NCI-H1417 (cell line): ENCODE data around the gene AKAP7.

Source experiments
- DNase-seq, 3 experiments: peaks; one replicate each; lab custom pipeline; 2025; lab: John Stamatoyannopoulos, UW

The AKAP7 gene

GRCh38 chr6:131134220-131134979, 867 bp upstream of the AKAP7 start:
- peak in 1 of 3 experiments; percentile 37 for DNase-seq

GRCh38 chr6:131134980-131135243, 355 bp upstream of the AKAP7 start:
- DNase-seq, result no peak

GRCh38 chr6:131136021-131136786, 937 bp downstream of the AKAP7 start:
- DNase-seq, result no peak

- no peak for DNase-seq
These were observed 4.3 kb downstream of the AKAP7 start for GRCh38 chr6:131139599-131139998.

GRCh38 chr6:131143319-131143718, 8.1 kb downstream of the AKAP7 start:
- DNase-seq, result no peak

DNA sequence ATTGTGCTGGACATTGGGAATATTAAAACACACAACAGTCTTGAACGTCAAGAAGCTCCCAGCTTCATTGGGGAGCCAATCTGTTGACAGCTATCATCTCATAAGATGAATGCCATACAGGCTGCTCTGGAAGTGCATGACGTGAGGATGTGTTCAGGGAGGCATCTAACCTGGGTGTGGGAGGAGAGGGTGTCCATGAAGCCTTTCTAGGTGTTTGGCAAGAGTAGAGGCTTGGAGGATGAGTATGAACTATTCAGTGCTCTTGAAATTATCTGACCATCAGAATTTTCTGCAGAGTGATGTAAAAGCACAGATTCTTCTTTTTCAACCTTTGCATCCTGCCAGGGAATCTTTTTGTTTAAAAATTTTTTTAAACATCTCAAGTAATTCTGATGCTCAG, 11.6 kb downstream of the AKAP7 start:
- DNase-seq, result no peak

DNA sequence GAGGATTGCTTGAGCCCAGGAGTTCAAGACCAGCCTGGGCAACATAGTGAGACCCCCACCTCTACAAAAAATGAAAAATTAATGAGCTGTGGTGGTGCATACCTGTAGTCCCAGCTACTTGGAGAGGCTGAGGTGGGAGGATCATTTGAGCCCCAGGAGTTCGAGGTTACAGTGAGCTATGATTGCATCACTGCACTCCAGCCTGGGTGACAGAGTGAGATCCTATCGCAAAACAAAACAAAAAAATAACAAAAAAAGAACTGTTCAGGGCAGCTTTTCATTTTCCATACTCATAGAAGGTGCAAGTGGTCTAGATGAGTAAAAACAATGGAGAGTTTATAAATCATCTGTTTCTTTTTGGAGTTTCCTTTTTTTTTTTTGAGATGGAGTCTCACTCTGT, 21.1 kb downstream of the AKAP7 start:
- DNase-seq, result no peak

DNA sequence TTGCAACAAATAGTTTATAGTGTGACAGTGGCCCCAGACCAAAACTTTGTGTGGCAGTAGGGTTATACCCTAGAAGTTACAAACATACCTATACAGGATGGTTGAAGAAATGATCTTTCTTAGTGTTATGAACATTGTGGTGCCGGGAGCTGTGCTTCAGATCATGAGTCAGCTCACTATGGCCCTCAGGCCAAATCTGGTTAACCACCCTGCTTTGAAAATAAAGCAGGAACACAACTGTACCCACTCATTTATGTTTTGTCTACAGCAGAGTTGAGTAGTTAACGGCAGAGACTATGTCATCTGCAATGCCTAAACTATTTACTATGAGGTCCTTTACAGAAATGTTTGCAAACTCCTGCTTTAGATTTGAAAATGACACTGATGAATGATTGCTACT, 24.3 kb downstream of the AKAP7 start:
- no peak for DNase-seq

- DNase-seq, result no peak
These were observed 25.0 kb downstream of the AKAP7 start for GRCh38 chr6:131160254-131160758.

DNA sequence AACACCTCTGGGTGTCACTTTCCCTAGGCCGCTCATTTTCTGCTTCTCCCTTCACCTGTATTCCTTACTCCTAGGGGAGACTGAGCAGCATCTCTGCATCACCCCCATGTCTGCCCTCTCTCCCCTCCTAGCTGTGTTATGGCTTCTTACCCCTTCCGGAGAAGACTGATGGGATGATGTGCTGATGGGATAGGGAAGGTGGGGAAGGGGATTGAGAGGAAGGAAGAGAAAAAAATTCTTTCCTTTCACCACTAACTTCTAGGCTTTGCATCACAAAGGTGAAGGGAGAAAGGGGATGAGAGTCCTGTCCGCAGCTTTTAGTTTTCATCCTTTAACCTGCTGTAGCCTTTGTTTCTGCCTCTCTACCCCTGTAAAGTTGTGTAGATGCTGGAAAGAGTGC, 26.7 kb downstream of the AKAP7 start:
- DNase-seq, result no peak

DNA sequence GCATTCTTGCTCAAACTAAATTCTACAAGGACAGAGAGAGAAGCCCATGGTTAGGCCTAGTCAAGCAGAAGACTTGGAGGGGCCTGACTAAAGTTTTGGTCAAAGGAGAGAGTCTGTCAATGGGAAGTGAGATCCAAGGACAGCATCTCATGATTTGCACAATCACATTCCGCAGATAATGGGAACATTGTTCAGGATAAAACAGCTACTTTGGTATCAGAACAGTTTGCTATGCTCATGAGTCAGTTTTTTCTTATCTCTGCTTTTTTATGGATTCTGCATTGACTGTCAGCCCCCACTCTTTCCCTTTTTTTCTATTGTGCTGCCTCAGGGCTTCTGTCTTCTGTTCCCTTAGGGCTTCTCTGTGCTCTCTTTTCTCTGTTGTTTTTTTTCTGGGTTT, 28.6 kb downstream of the AKAP7 start:
- no peak for DNase-seq

GRCh38 chr6:131164506-131164905, 29.2 kb downstream of the AKAP7 start:
- DNase-seq, result no peak

GRCh38 chr6:131167773-131168172, 32.5 kb downstream of the AKAP7 start:
- DNase-seq, result no peak

- no peak for DNase-seq
These were observed 34.3 kb downstream of the AKAP7 start for GRCh38 chr6:131169613-131170012.

DNA sequence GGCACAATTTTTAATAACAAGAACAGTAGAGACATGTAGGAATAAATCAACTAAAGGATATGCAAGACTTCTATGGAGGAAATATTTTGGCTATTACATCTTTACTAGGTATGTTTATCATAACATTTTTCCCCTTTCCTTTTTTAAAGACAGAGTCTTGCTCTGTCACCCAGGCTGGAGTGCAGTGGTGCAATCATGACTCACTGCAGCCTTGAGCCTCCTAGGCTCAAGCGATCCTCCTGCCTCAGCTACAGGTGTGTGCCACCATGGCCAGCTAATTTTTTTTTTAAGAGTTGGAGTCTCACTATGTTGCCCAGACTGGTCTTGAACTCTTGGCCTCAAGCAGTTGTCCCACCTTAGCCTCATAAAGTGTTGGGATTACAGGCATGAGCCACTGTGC, 37.0 kb downstream of the AKAP7 start:
- DNase-seq, result no peak

DNA sequence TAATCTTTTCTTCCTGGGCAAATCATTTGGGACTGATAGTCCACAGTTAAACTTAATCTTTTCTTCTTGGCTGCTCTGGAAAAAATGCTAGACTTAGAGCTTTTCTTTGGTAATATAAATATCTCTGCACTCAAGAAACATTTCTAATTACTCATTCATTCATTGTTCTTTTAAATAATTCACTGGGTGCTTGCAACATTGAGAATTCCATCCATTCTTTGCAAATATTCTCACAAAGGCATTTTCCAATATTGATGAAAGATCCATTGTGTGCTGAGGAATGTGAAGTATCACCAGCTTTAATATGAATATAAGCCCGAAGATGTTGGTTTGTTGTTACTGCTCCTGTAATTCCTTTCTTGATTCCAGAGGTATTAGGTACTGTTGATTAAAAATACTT, 38.4 kb downstream of the AKAP7 start:
- DNase-seq, result no peak

GRCh38 chr6:131175564-131175963, 40.3 kb downstream of the AKAP7 start:
- no peak for DNase-seq

GRCh38 chr6:131177996-131178395, 42.7 kb downstream of the AKAP7 start:
- no peak for DNase-seq

DNA sequence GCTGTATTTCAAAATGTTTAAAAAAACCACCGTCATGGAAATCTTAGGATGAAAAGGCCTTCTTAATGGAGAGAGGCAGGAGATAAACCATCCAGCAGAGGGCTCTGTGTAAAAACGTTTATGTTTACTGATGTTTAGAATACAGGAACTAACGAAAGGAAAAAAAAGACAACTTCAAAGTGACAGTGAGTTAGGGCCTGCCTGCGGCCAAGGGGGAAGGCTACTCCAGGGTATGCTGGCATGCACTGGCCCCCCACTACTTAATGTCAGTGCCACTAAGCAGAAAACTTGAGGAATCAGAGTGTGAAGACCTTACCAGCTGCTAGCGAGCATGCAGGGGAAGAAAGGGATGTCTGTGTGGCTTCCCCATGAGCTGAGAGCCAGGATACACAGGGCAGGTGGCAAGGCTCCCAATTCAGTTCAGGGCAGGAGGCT, 47.7 kb downstream of the AKAP7 start:
- DNase-seq, result peak in 1 of 3 experiments; percentile 33

- DNase-seq, result no peak
These were observed 48.3 kb downstream of the AKAP7 start for GRCh38 chr6:131183427-131184095.

- DNase-seq, result no peak
These were observed 56.3 kb downstream of the AKAP7 start for GRCh38 chr6:131191590-131191989.

DNA sequence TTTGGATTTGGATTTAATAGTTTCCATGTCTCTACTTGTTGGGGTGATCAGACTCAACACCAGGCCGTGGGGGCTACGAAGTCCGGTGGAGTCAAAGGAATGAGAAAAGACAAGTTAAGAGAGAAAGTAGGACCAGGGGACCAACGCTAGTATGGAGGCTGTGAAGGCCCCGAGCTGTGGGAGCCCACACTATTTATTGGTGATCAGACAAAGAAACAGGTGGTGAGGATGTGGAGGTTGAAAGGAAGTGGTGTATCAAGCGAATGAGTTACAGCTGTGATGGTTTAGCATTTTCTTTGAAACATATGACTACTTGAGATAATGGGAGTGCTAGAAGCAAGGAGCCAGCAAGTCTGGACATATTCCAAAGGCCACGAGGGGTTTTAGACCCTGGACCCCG, 62.4 kb downstream of the AKAP7 start:
- DNase-seq, result no peak
